Activated T-cell treated with anti-CD3 and anti-CD28 coated beads for 48 hours (primary cell): Measurements from ENCODE around the gene IL18RAP.
A peak's percentile ranks its signal among the peaks of the same experiment; 100 is the strongest.

ENCODE experiments used
- DNase-seq: peaks from one replicate; pipeline ENCODE4 v3.0.0-alpha.2; 2020; ENCODE audit warnings: low read depth

The IL18RAP gene

GRCh38 chr2:102460467-102460866, 37.5 kb downstream of the IL18RAP start:
- DNase-seq = no peak

GRCh38 chr2:102461188-102461587, 38.2 kb downstream of the IL18RAP start:
- DNase-seq = no peak

- no peak for DNase-seq
These were observed 40.2 kb downstream of the IL18RAP start for GRCh38 chr2:102463160-102463559.

- no peak for DNase-seq
These were observed 47.2 kb downstream of the IL18RAP start for GRCh38 chr2:102470168-102470567.

- peak; percentile 41 for DNase-seq
These were observed 50.1 kb downstream of the IL18RAP start, which contains the start of gene SLC9A4 for GRCh38 chr2:102473020-102473419. TSS of gene SLC9A4 (plus strand) at chr2:102473226. CDS start at chr2:102473760, 534 bp downstream.

- no peak for DNase-seq
These were observed 50.7 kb downstream of the IL18RAP start for GRCh38 chr2:102473631-102474030.

GRCh38 chr2:102474785-102475184, 51.8 kb downstream of the IL18RAP start:
- DNase-seq = no peak

- DNase-seq = no peak
These were observed 55.9 kb downstream of the IL18RAP start for GRCh38 chr2:102478686-102479470.

GRCh38 chr2:102480285-102481195, 57.6 kb downstream of the IL18RAP start:
- no peak for DNase-seq

- DNase-seq = no peak
These were observed 59.0 kb downstream of the IL18RAP start for GRCh38 chr2:102481931-102482330.

GRCh38 chr2:102483086-102483485, 60.1 kb downstream of the IL18RAP start:
- DNase-seq = no peak

- DNase-seq = no peak
These were observed 61.5 kb downstream of the IL18RAP start for GRCh38 chr2:102484310-102485061.

GRCh38 chr2:102485147-102485785, 62.3 kb downstream of the IL18RAP start:
- no peak for DNase-seq

GRCh38 chr2:102486941-102487702, 64.2 kb downstream of the IL18RAP start:
- DNase-seq = no peak

- no peak for DNase-seq
These were observed 65.0 kb downstream of the IL18RAP start for GRCh38 chr2:102487761-102488462.

- no peak for DNase-seq
These were observed 66.7 kb downstream of the IL18RAP start for GRCh38 chr2:102489646-102490045.

- DNase-seq = no peak
These were observed 69.0 kb downstream of the IL18RAP start for GRCh38 chr2:102492006-102492405.

GRCh38 chr2:102494570-102494969, 71.6 kb downstream of the IL18RAP start:
- no peak for DNase-seq

- no peak for DNase-seq
These were observed 75.5 kb downstream of the IL18RAP start for GRCh38 chr2:102498414-102498813.

GRCh38 chr2:102499558-102499957, 76.6 kb downstream of the IL18RAP start:
- DNase-seq = no peak
